GM12878 (cell line): ENCODE data around the gene TLR10. TPM values are rescaled to one million over a fixed set of nuclear protein-coding genes. Genes with fewer than 3 reads are reported as not detected.

Source experiments
- BRCA1 ChIP-seq: IDR thresholded peaks from 2 replicates; pipeline ENCODE4 v1.6.1; 2011; ENCODE audit warnings: low read depth, low read length, improper control_type of control experiment
- CUX1 ChIP-seq: IDR thresholded peaks from 2 replicates; pipeline ENCODE4 v1.6.1; 2012; ENCODE audit warnings: improper control_type of control experiment, low read depth, low read length; ENCODE audit not compliant: insufficient replicate concordance
- EED ChIP-seq: sonication (generic); IDR thresholded peaks from 2 replicates; pipeline ENCODE4 v1.6.1; 2016; ENCODE audit warnings: antibody characterized with exemption, low read depth
- FOS ChIP-seq: IDR thresholded peaks from 3 replicates; pipeline ENCODE4 v1.6.1; 2011; ENCODE audit warnings: borderline replicate concordance; ENCODE audit not compliant: insufficient read length; ENCODE audit errors: extremely low read depth
- IRF5 ChIP-seq: fragments of 450-650 bp; IDR thresholded peaks from 2 replicates; pipeline ENCODE4 v1.6.1; 2017; ENCODE audit warnings: borderline replicate concordance
- KDM1A ChIP-seq: fragments of 200-600 bp; sonication (generic); IDR thresholded peaks from 2 replicates; pipeline ENCODE4 v1.6.1; 2016; ENCODE audit warnings: borderline replicate concordance
- MLLT1 ChIP-seq: fragments of 450-650 bp; IDR thresholded peaks from 2 replicates; pipeline ENCODE4 v1.6.1; 2016; ENCODE audit warnings: mild to moderate bottlenecking
- PBX3 ChIP-seq: IDR thresholded peaks from 2 replicates; pipeline ENCODE4 v1.6.1; 2011; ENCODE audit warnings: mild to moderate bottlenecking, low read depth, low read length, moderate library complexity; ENCODE audit not compliant: insufficient replicate concordance
- PKNOX1 ChIP-seq: fragments of 450-650 bp; IDR thresholded peaks from 2 replicates; pipeline ENCODE4 v1.6.1; 2016; ENCODE audit warnings: mild to moderate bottlenecking
- POLR2A ChIP-seq: IDR thresholded peaks from 2 replicates; pipeline ENCODE4 v1.6.1; 2011; ENCODE audit warnings: low read depth, mild to moderate bottlenecking, low read length
- RB1 ChIP-seq: fragments of 450-650 bp; formaldehyde crosslinking; IDR thresholded peaks from 2 replicates; pipeline ENCODE4 v1.6.1; 2017; ENCODE audit warnings: mild to moderate bottlenecking, borderline replicate concordance
- RFX5 ChIP-seq: IDR thresholded peaks from 2 replicates; pipeline ENCODE4 v1.6.1; 2011; ENCODE audit warnings: low read depth, low read length, improper control_type of control experiment
- SIN3A ChIP-seq: IDR thresholded peaks from 2 replicates; pipeline ENCODE4 v1.6.1; 2012; ENCODE audit warnings: low read depth, low read length, improper control_type of control experiment
- TCF3 ChIP-seq: IDR thresholded peaks from 2 replicates; pipeline ENCODE4 v1.6.1; 2012; ENCODE audit warnings: low read depth, mild to moderate bottlenecking, low read length, borderline replicate concordance; ENCODE audit not compliant: insufficient read depth
- ZBTB4 ChIP-seq: fragments of 450-650 bp; formaldehyde crosslinking; IDR thresholded peaks from 2 replicates; pipeline ENCODE4 v1.4.0; 2022; ENCODE audit warnings: mild to moderate bottlenecking, moderate library complexity
- ZSCAN29 ChIP-seq: fragments of 450-650 bp; IDR thresholded peaks from 2 replicates; pipeline ENCODE4 v1.6.1; 2017; ENCODE audit warnings: mild to moderate bottlenecking, moderate library complexity
- polyA plus RNA-seq, 11 experiments: library from polyadenylated mRNA; depleted of rRNA in 4 of 11; unstranded in 6 of 11; stranded (reverse) in 5 of 11; fragments of >200 nt; fragmentation: Nextera tagmentation in 4 of 11; fragmentation: Illumina TruSeq in 1 of 11; extraction: Ambion mirVana in 4 of 11; extraction: Trizol in 1 of 11; gene quantifications; 1 replicate in 1 of 11; 2 replicates in 10 of 11; pipeline versions ENCODE4 v1.2.1 to v1.2.3, GENCODE V29; 2011 to 2016; ENCODE audit warnings: inconsistent platforms in 2 of 11, missing spikeins in 2 of 11, low read depth in 1 of 11
- total RNA-seq, 4 experiments: library from RNA; depleted of rRNA in 3 of 4; stranded (reverse); fragments of >200 nt in 3 of 4; fragmentation: Illumina TruSeq in 1 of 4; extraction: Trizol in 1 of 4; gene quantifications; 2 replicates each; pipeline versions ENCODE4 v1.2.1 to v1.2.3, GENCODE V29; 2013 to 2021

The TLR10 gene
- total and polyA plus RNA-seq, 10 of the 15 experiments (the other 5 are each of a cell fraction or from before 2014, with no cell fraction given) = 31.5 to 149 (median 64.9) TPM

GRCh38 chr4:38820329-38821061 is 37.7 kb upstream of the TLR10 start (continued):
- no peak for TF ChIP-seq PKNOX1
- no peak for TF ChIP-seq RB1
- no peak for TF ChIP-seq IRF5
- no peak for TF ChIP-seq SIN3A
- TF ChIP-seq FOS = no peak
- TF ChIP-seq ZSCAN29 = no peak
- no peak for TF ChIP-seq RFX5
- TF ChIP-seq EED = peak; percentile 88
- TF ChIP-seq PBX3 = no peak
- TF ChIP-seq CUX1 = peak; percentile 99
- no peak for TF ChIP-seq POLR2A
- TF ChIP-seq KDM1A = no peak
- TF ChIP-seq ZBTB4 (CRISPR knock-in tag) = no peak
- no peak for TF ChIP-seq TCF3
- TF ChIP-seq BRCA1 = no peak
- TF ChIP-seq MLLT1 = peak; percentile 80
